SU-DHL-6 (cell line): Measurements from ENCODE around the gene PRIMPOL.

Source experiments
- CTCF ChIP-seq: fragments of 200-600 bp; sonication (generic); IDR thresholded peaks from one replicate; pipeline ENCODE4 v1.5.1; 2017; ENCODE audit warnings: antibody characterized with exemption, mild to moderate bottlenecking, low read length, moderate library complexity; ENCODE audit not compliant: insufficient read depth, poor library complexity, severe bottlenecking
- EZH2phosphoT487 ChIP-seq: fragments of 200-600 bp; sonication (generic), shearing (Covaris generic); conservative IDR thresholded peaks from 2 replicates; pipeline ENCODE4 v1.6.1; 2018; ENCODE audit warnings: mild to moderate bottlenecking, antibody characterized with exemption, low read length, moderate library complexity, mixed read lengths

- TF ChIP-seq CTCF (no peak), EZH2phosphoT487 (no peak)
These were observed 16.7 kb upstream of the PRIMPOL start for GRCh38 chr4:184632842-184633241.
